ENCODE data around the gene HTRA2.

HTRA2 gene

GRCh38 chr2:74524955-74525716 is 4.6 kb upstream of the HTRA2 start:
- H3K4me3 ChIP-seq (ENCODE audit: low read depth, low read length) = no peak overlapping the region
- TF ChIP-seq CTCF (IDR thresholded peaks at IDR 0.05; ENCODE audit: borderline replicate concordance, insufficient read depth, low read depth, low read length) = no peak

- TF ChIP-seq CTCF (IDR thresholded peaks at IDR 0.05; ENCODE audit: borderline replicate concordance, insufficient read depth, low read depth, low read length) = no peak
- H3K4me3 ChIP-seq (ENCODE audit: low read depth, low read length) = no peak within 1 kb of the TSS
These were observed 3.8 kb upstream of the HTRA2 start, which contains the start of gene DQX1 for GRCh38 chr2:74525717-74526648. Gene DQX1, minus strand, starts transcription at chr2:74526231. Its CDS starts 502 bp downstream, at chr2:74525729.

GRCh38 chr2:74526649-74527230 is 3.0 kb upstream of the HTRA2 start:
- no peak for TF ChIP-seq CTCF (IDR thresholded peaks at IDR 0.05; ENCODE audit: borderline replicate concordance, insufficient read depth, low read depth, low read length)

GRCh38 chr2:74527741-74528140 is 2.0 kb upstream of the HTRA2 start:
- no peak for TF ChIP-seq CTCF (IDR thresholded peaks at IDR 0.05; ENCODE audit: borderline replicate concordance, insufficient read depth, low read depth, low read length)
- no peak overlapping the region for H3K4me3 ChIP-seq (ENCODE audit: low read depth, low read length)

More at GRCh38 chr2:74526649-74527230, 3.0 kb upstream of the HTRA2 start:
- H3K4me3 ChIP-seq (ENCODE audit: low read depth, low read length) = no peak overlapping the region

- peak overlapping the region; percentile 82 for H3K4me3 ChIP-seq (ENCODE audit: low read depth, low read length)
- peak; percentile 17; the same call in 1 of the 2 replicates for TF ChIP-seq CTCF (IDR thresholded peaks at IDR 0.05; ENCODE audit: borderline replicate concordance, insufficient read depth, low read depth, low read length)
These were observed 955 bp upstream of the HTRA2 start for GRCh38 chr2:74528600-74529356.
